Duodenal mucosa (tissue), 2 donors: ENCODE results near the gene EML1.

ENCODE experiments used
- H3K27ac ChIP-seq: one replicate; pipeline ENCODE4 v1.7.0; 2013; ENCODE audit warnings: low read depth, low read length
- H3K27me3 ChIP-seq, 2 donors: one replicate each; pipeline ENCODE4 v1.7.0; 2013; ENCODE audit warnings: low read length in 2 of 2, control low read depth in 1 of 2; ENCODE audit not compliant: insufficient read depth in 2 of 2, control insufficient read depth in 1 of 2
- H3K36me3 ChIP-seq, 2 donors: one replicate each; pipeline ENCODE4 v1.7.0; 2013; ENCODE audit warnings: low read length in 2 of 2, control low read depth in 1 of 2; ENCODE audit not compliant: insufficient read depth in 2 of 2, control insufficient read depth in 1 of 2
- H3K4me1 ChIP-seq, 2 donors: one replicate each; pipeline ENCODE4 v1.7.0; 2013; ENCODE audit warnings: low read length in 2 of 2, control low read depth in 1 of 2; ENCODE audit not compliant: insufficient read depth in 2 of 2, control insufficient read depth in 1 of 2
- H3K4me3 ChIP-seq, 2 donors: one replicate each; pipeline ENCODE4 v1.7.0; 2013; ENCODE audit warnings: low read length in 2 of 2, low read depth in 1 of 2
- H3K9ac ChIP-seq, 2 donors: one replicate each; pipeline ENCODE4 v1.7.0; 2013; ENCODE audit warnings: low read length in 2 of 2, low read depth in 1 of 2
- H3K9me3 ChIP-seq, 2 donors: one replicate each; pipeline ENCODE4 v1.7.0; 2013; ENCODE audit warnings: low read length in 2 of 2, control low read depth in 1 of 2; ENCODE audit not compliant: control insufficient read depth in 1 of 2

Gene EML1

GRCh38 chr14:99812096-99812750 is 19.0 kb downstream of the EML1 start:
- H3K27me3 ChIP-seq = peaks cover 6 to 8% of the 10 kb centered on the region in 2 donors
- H3K4me1 ChIP-seq = no peaks in the 10 kb centered on the region
- no peaks in the 10 kb centered on the region for H3K36me3 ChIP-seq
- H3K4me3 ChIP-seq = no peak overlapping the region
- no peak overlapping the region for H3K9ac ChIP-seq
- no peak overlapping the region for H3K27ac ChIP-seq
- H3K9me3 ChIP-seq = no peaks in the 10 kb centered on the region

DNA sequence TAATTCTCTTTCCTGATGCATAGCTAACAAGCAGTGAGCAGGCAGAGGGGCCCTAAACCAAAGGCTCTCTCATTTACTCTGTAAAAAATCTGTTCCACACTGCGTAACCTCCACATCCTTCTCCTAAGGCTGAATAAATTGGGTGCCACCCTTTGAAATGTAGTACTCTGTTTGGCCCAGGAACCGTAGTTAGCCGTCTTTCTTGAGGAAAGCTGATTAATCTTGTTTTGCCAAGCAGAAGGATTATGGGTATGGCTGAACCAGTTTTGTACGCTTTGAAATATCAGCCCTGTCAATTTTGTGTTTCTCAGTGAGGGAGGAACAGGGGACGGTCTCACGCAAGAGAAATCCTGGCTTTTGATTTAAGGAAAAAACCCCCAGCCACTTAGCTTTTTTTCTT is 19.7 kb downstream of the EML1 start:
- Histone ChIP-seq H3K27me3 (peaks cover 6 to 8% of the 10 kb centered on the region in 2 donors), H3K9ac (no peak overlapping the region), H3K4me1 (no peaks in the 10 kb centered on the region), H3K27ac (no peak overlapping the region), H3K4me3 (no peak overlapping the region), H3K9me3 (no peaks in the 10 kb centered on the region), H3K36me3 (no peaks in the 10 kb centered on the region)

DNA sequence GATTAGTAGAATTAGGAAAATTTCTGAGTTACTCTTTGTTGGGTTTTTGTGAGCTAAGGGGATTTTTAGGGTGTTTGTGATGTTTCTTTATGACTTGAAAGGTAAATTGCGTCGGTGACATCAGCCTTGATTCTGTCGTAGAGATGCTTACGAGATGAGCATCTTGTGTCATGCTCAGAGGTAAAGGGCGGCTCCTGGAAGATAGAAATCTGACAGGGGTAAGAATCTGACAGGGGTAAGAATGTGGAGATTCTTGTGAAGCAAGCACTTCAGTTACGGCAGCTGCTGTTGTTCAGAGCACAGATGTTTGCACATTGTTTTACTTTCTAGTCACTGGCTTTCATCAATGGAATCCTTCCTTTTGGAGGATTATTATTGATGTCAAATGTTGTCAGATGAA is 22.5 kb downstream of the EML1 start:
- Histone ChIP-seq H3K9ac (no peak overlapping the region), H3K27me3 (peaks cover 6 to 8% of the 10 kb centered on the region in 2 donors), H3K36me3 (no peaks in the 10 kb centered on the region), H3K4me1 (no peaks in the 10 kb centered on the region), H3K4me3 (no peak overlapping the region), H3K9me3 (no peaks in the 10 kb centered on the region), H3K27ac (no peak overlapping the region)

GRCh38 chr14:99816217-99816616 is 23.0 kb downstream of the EML1 start:
- Histone ChIP-seq H3K9me3 (no peaks in the 10 kb centered on the region), H3K27me3 (peaks cover 6 to 8% of the 10 kb centered on the region in 2 donors), H3K27ac (no peak overlapping the region), H3K9ac (no peak overlapping the region), H3K36me3 (no peaks in the 10 kb centered on the region), H3K4me3 (no peak overlapping the region), H3K4me1 (no peaks in the 10 kb centered on the region)

DNA sequence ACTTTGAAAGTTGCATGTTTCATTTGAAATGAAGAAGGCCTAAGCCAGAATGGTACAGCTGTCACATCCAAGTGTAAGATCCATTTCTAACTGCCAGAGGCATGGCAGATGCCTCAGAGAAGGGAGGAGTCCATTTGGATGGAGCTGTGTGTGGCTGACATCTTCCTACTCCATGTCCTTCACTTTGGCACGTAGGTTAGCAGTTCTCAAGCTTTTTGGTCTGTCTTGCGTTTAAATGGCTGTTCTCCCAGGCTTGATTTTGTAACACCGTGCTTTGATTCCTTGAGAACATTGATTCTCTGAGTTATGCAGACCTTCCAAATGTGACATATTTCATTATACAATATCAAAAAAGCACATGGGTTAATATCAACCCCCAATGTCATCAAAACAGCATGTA is 23.4 kb downstream of the EML1 start:
- H3K9ac ChIP-seq = no peak overlapping the region
- no peaks in the 10 kb centered on the region for H3K9me3 ChIP-seq
- H3K36me3 ChIP-seq = no peaks in the 10 kb centered on the region
- peaks cover 8% of the 10 kb centered on the region in 2 donors for H3K27me3 ChIP-seq
- no peak overlapping the region for H3K4me3 ChIP-seq
- H3K27ac ChIP-seq = no peak overlapping the region
- H3K4me1 ChIP-seq = no peaks in the 10 kb centered on the region

- Histone ChIP-seq H3K4me1 (peaks cover 0 to 2% of the 10 kb centered on the region in 2 donors), H3K9me3 (no peaks in the 10 kb centered on the region)
Measured at GRCh38 chr14:99817331-99817730, 24.1 kb downstream of the EML1 start.

DNA sequence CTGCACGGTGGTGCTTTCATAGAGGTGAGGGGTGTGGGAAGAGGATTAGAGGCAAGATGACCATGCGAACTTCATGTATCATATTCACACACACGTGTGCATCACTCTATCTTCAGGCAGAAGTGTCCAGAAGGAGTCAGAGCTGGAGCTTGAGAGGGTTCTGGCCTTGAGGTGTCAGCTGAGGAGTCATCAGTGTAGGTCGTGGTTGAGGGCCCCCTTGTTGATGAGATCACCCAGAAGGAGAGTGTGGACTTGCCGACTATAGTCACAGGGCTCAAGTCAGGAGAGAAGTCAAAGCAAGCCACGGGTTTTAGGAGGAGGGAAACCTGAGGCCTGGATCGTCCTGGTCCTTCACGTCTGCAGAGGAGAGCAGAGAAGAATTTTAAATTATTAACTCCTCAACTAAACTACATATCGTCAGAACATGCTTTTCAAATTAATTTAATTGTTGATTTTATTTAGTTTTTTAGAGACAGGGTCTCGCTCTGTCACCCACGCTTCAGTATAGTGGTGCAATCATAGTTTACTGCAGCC is 25.4 kb downstream of the EML1 start:
- H3K4me3 ChIP-seq = no peak overlapping the region
- H3K9ac ChIP-seq = no peak overlapping the region
- peaks cover 0 to 2% of the 10 kb centered on the region in 2 donors for H3K4me1 ChIP-seq
- no peaks in the 10 kb centered on the region for H3K9me3 ChIP-seq
- H3K27me3 ChIP-seq = peaks cover 4 to 12% of the 10 kb centered on the region in 2 donors
- no peaks in the 10 kb centered on the region for H3K36me3 ChIP-seq
- no peak overlapping the region for H3K27ac ChIP-seq

More at GRCh38 chr14:99817331-99817730, 24.1 kb downstream of the EML1 start:
- no peak overlapping the region for H3K27ac ChIP-seq
- no peaks in the 10 kb centered on the region for H3K36me3 ChIP-seq
- H3K9ac ChIP-seq = no peak overlapping the region
- peaks cover 6 to 9% of the 10 kb centered on the region in 2 donors for H3K27me3 ChIP-seq
- no peak overlapping the region for H3K4me3 ChIP-seq

GRCh38 chr14:99819514-99819913 is 26.3 kb downstream of the EML1 start:
- Histone ChIP-seq H3K36me3 (no peaks in the 10 kb centered on the region), H3K4me3 (no peak overlapping the region), H3K27me3 (peaks cover 4 to 12% of the 10 kb centered on the region in 2 donors), H3K4me1 (peaks cover 0 to 2% of the 10 kb centered on the region in 2 donors), H3K9me3 (no peaks in the 10 kb centered on the region), H3K9ac (no peak overlapping the region), H3K27ac (no peak overlapping the region)

DNA sequence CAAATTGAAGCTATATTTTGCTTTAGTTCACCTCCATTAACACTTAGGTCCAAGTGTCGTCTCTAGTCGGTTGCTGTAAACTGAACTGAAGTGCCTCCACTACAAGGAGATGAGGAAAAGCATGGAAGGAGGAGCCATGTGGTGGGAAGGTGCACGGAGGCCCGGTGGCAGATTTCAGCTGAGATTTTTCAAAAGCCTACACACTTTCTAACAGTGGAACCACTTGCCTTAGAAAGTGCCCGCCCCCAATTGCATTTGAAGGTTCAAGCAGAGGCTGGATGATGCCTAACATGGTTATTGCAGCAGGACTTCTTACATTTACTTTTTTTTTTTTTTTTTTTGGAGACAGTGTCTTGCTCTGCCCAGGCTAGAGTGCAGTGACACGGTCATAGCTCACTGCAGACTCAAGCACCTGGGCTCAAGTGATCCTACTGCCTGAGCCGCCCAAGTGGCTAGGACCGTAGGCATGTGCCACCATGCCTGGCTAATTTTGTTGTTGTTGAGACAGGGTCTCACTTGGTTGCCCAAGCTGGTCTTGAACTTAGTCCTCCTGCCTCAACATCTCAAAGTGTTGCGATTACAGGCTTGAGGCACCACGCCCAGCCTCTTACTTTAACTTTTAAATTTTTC is 27.6 kb downstream of the EML1 start:
- no peak overlapping the region for H3K9ac ChIP-seq
- no peaks in the 10 kb centered on the region for H3K36me3 ChIP-seq
- H3K27ac ChIP-seq = no peak overlapping the region
- H3K9me3 ChIP-seq = no peaks in the 10 kb centered on the region
- H3K4me3 ChIP-seq = no peak overlapping the region
- peaks cover 0 to 2% of the 10 kb centered on the region in 2 donors for H3K4me1 ChIP-seq
- peaks cover 4 to 12% of the 10 kb centered on the region in 2 donors for H3K27me3 ChIP-seq
